NCI-H82 treated with DMSO at 0.1 percent for 48 hours (cell line): ENCODE results near the gene FNDC3B.
"Not testable (repeated sequence)": the region's sequence is repeated elsewhere in the genome, so short reads cannot be mapped to it uniquely, and the experiment has no call there.

Experiments
- DNase-seq: peaks from one replicate; lab custom pipeline; 2025; ENCODE audit not compliant: unreplicated experiment; lab: John Stamatoyannopoulos, UW

The FNDC3B gene

GRCh38 chr3:172090035-172090434, 50.7 kb downstream of the FNDC3B start:
- DNase-seq = no peak

- no peak for DNase-seq
Measured at GRCh38 chr3:172092658-172093057, 53.3 kb downstream of the FNDC3B start.

- DNase-seq = not testable (repeated sequence)
Measured at GRCh38 chr3:172093581-172094443, 54.4 kb downstream of the FNDC3B start.

- DNase-seq = no peak
Measured at GRCh38 chr3:172094621-172095557, 55.5 kb downstream of the FNDC3B start.

GRCh38 chr3:172096881-172097420, 57.6 kb downstream of the FNDC3B start:
- no peak for DNase-seq

GRCh38 chr3:172097585-172097984, 58.2 kb downstream of the FNDC3B start:
- DNase-seq = no peak

GRCh38 chr3:172098698-172099494, 59.5 kb downstream of the FNDC3B start:
- DNase-seq = no peak

- DNase-seq = no peak
Measured at GRCh38 chr3:172099495-172099808, 60.1 kb downstream of the FNDC3B start.

- no peak for DNase-seq
Measured at GRCh38 chr3:172100482-172100881, 61.1 kb downstream of the FNDC3B start.

- DNase-seq = no peak
Measured at GRCh38 chr3:172101107-172101506, 61.7 kb downstream of the FNDC3B start.

GRCh38 chr3:172102123-172102882, 62.9 kb downstream of the FNDC3B start:
- no peak for DNase-seq

- no peak for DNase-seq
Measured at GRCh38 chr3:172102883-172103310, 63.5 kb downstream of the FNDC3B start.

GRCh38 chr3:172103724-172104123, 64.3 kb downstream of the FNDC3B start:
- DNase-seq = no peak

- no peak for DNase-seq
Measured at GRCh38 chr3:172104471-172105072, 65.2 kb downstream of the FNDC3B start.

- no peak for DNase-seq
Measured at GRCh38 chr3:172106037-172106954, 66.9 kb downstream of the FNDC3B start.

- DNase-seq = no peak
Measured at GRCh38 chr3:172106989-172107388, 67.6 kb downstream of the FNDC3B start.

GRCh38 chr3:172107403-172107802, 68.0 kb downstream of the FNDC3B start:
- no peak for DNase-seq

- DNase-seq = no peak
Measured at GRCh38 chr3:172110127-172110779, 70.9 kb downstream of the FNDC3B start.
